ENCODE results near the gene NFS1.
"Not testable (repeated sequence)": the region's sequence is repeated elsewhere in the genome, so short reads cannot be mapped to it uniquely, and the experiment has no call there.

The NFS1 gene

DNA sequence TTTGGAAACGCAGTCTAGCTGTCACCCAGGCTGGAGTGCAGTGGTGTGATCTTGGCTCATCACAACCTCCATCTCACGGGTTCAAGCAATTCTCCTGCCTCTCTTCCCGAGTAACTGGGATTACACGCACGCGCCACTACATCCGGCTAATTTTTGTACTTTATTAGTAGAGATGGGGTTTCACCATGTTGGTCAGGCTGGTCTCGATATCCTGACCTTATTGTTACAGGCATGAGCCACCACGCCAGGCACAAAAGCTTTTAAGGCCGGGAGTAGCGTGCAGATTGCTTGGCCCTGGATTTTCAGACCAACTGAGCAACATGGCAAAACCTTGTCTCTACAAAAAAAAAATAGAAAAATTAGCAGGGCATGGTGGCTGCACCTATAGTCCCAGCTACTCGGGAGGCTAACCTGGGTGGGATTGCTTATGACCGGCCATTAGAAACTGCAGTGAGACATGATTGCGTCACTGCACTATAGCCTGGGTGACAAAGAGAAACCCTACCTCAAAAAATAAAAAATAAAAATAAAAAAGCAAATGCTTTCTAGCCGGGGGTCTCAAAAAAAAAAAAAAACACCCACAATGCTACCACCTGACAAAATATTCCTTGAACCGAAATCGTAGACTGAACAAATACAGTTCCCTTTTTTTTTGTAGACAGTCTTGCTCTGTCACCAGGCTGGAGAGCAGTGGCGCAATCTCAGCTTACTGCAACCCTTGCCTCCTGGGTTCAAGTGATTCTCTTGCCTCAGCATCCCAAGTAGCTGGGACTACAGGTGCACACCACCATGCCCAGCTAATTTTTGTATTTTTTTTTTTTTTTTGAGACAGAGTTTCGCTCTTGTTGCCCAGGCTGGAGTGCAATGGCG is 27.9 kb upstream of the NFS1 start:
- DNase-seq (ENCODE audit: insufficient read length) (no peak), FAIRE-seq (no peak)
- TF ChIP-seq POLR2A (IDR thresholded peaks at IDR 0.05; ENCODE audit: low read depth, low read length) (peak; percentile 33; the same call in 1 of the 2 replicates), POLR2AphosphoS5 (IDR thresholded peaks at IDR 0.05; ENCODE audit: low read depth, low read length) (no peak; the same call in 1 of the 2 replicates), TAF1 (IDR thresholded peaks at IDR 0.05; ENCODE audit: borderline replicate concordance, low read depth, low read length) (no peak)

DNA sequence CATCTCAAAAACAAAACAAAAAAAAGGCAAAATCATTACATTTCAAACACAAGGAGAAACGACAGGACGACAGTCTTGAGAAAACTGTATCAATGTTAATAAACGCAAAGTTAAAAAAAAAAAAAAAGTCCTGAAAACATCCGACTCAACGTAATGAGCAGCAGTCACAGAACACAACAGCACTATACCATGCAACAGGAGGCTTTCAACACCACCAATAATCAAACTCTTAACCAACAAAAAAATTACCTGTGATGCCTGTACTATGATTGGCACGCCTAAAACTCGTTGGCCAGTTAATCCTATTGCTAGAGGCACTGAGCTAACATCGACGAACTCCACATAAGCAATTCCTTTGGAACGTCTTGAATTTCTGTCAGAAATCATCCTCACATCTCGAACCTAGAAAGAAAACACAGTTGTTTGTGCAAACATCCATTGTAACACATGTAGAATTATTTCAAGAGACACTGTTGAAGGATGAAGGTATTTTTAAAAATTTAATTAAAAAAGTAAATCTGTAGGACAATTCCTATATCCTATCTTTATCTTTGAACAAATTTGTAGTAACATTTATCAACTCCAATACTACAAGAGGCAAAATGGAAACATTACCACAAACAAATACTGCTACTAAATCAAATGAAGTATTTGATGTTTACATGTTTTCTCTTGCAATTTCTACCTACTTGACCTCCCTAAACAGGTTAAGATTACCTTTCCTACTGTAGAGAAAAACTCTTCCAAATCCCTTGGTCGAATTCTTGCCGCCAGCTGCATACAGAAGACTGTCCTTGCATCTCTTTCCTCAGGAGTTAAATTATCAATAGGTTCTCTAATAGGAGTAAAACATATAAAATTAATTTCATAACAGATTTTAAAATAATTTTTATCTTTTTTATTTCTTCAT is 25.4 kb upstream of the NFS1 start:
- TF ChIP-seq TAF1 (IDR thresholded peaks at IDR 0.05; ENCODE audit: borderline replicate concordance, low read depth, low read length) (no peak), POLR2A (IDR thresholded peaks at IDR 0.05; ENCODE audit: low read depth, low read length) (peak; percentile 54; the same call in 1 of the 2 replicates), POLR2AphosphoS5 (IDR thresholded peaks at IDR 0.05; ENCODE audit: low read depth, low read length) (no peak)
- FAIRE-seq: no peak
- no peak for DNase-seq (ENCODE audit: insufficient read length)

DNA sequence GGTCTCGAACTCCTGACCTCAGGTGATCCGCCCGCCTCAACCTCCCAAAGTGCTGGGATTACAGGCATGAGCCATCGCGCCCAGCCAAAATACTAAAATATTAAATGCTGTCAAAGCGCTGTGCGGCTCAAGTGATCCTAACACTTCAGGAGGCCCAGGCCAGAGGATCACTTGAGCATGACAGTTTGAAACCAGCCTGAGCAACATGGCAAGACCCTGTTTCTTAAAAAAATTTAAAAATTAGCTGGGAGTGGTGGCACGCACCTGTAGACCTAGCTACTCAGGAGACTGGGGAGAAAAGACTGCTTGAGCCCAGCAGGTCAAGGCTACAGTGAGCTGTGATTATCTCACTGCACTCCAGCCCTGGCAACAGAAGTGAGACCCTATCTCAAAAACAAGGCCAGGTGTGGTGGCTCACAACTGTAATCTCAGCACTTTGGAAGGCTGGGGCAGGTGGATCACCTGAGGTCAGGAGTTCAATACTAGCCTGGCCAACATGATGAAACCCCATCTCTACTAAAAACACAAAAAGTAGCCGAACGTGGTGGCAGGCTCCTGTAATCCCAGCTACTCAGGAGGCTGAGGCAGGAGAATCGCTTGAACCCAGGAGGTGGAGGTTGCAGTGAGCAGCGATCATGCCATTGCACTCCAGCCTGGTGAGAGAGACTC is 24.6 kb upstream of the NFS1 start:
- not testable (repeated sequence) for FAIRE-seq; DNase-seq (ENCODE audit: insufficient read length)
- peak; percentile 7; the same call in 1 of the 2 replicates for TF ChIP-seq POLR2AphosphoS5 (IDR thresholded peaks at IDR 0.05; ENCODE audit: low read depth, low read length)

DNA sequence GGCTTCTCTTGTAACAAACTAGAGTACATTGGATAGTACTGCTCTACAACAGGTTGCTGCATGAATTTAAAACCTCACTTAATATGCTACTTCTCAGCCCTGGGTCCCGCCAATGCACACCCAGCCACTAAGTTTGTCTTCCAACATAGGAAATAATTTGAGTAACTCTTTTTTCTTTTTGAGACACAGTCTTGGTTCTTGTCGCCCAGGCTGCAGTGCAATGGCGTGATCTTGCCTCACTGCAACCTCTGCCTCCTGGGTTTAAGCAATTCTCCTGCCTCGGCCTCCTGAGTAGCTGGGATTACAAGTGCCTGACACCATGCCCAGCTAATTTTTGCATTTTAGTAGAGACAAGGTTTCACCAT is 24.1 kb upstream of the NFS1 start:
- TF ChIP-seq POLR2A (IDR thresholded peaks at IDR 0.05; ENCODE audit: low read depth, low read length): peak; percentile 31; the same call in 1 of the 2 replicates
- not testable (repeated sequence) for DNase-seq (ENCODE audit: insufficient read length); FAIRE-seq

DNA sequence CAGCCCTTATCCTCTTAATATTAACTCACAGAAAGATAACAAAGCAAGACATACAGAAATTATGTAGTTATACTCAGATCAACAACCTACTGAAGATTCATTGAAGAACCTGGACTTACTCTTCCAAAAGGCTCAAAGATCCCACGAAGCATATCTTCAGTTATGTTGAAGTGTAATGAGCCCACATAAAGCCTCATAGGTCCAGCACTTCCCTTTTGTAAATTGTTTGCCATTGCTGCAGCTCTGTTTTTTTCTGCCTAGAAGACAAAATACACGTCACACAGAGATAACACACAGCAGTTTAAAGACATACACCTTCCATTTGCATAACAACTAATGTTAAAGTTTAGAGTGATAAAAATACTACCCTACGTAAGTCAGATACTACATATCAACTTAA is 22.5 kb upstream of the NFS1 start:
- DNase-seq (ENCODE audit: insufficient read length) (no peak), FAIRE-seq (no peak)
- TF ChIP-seq TAF1 (IDR thresholded peaks at IDR 0.05; ENCODE audit: borderline replicate concordance, low read depth, low read length) (no peak), POLR2AphosphoS5 (IDR thresholded peaks at IDR 0.05; ENCODE audit: low read depth, low read length) (0 out of 2 replicates have a peak, but pooled peaks have one; percentile 52), POLR2A (IDR thresholded peaks at IDR 0.05; ENCODE audit: low read depth, low read length) (0 out of 2 replicates have a peak, but pooled peaks have one; percentile 31)

DNA sequence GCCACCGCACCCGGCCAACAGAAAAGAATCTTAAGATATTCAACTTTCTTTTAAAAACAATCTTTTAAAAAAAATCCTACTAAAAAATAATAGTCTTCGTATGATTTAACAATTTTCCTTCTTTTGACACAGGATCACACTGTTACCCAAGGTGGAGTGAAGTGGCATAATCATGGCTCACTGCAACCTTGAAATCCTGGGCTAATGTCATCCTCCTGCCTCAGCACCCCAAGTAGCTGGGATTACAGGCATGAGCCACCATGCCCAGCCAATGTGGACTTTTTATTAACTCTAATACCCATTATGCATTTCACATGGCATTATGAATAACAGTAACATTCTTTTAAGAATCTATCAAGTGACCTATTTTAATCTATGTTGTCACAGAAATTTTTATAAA is 22.1 kb upstream of the NFS1 start:
- DNase-seq (ENCODE audit: insufficient read length): no peak
- TF ChIP-seq POLR2AphosphoS5 (IDR thresholded peaks at IDR 0.05; ENCODE audit: low read depth, low read length) (no peak), TAF1 (IDR thresholded peaks at IDR 0.05; ENCODE audit: borderline replicate concordance, low read depth, low read length) (no peak), POLR2A (IDR thresholded peaks at IDR 0.05; ENCODE audit: low read depth, low read length) (0 out of 2 replicates have a peak, but pooled peaks have one; percentile 8)
- no peak for FAIRE-seq

DNA sequence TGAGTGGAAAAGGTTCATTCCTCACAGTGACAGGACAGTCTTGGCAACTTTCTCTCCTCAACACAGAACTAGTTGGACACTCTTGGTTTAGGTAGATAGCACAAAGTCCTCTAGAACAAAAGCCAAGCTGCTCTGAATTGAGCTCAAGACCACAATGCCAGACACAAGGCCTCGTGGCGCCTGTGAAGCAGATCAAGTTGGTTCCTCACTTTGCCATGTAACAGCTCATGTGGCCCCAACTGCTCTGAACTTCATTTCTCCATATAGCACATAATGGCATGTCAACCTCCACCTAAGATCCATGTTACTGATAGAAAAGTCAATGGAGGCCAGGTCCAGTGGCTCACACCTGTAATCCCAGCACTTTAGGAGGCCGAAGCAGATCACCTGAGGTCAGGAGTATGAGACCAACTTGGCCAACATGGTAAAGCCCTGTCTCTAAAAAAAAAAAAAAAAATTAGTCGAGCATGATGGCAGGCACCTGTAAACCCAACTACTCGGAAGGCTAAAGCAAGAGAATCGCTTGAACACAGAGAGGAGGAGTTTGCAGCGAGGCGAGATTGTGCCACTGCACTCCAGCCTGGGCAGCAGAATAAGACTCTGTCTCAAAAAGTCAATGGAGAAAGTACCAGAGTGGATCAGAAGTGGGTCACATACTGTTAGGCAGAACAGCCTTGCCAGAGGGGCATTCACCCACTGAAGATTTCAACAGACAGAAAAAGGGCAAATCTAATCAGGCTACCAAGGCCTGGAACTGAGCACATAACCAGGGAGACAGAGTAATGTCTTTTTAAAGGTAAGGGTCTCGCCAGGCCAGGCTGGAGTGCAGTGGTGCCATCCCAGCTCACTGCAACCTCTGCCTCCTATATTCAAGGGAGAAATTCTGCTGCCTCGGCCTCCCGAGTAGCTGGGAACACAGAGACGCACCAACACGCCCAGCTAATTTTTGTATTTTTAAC is 21.3 kb upstream of the NFS1 start:
- DNase-seq (ENCODE audit: insufficient read length): no peak
- TF ChIP-seq POLR2A (IDR thresholded peaks at IDR 0.05; ENCODE audit: low read depth, low read length) (no peak; the same call in 1 of the 2 replicates), TAF1 (IDR thresholded peaks at IDR 0.05; ENCODE audit: borderline replicate concordance, low read depth, low read length) (no peak), POLR2AphosphoS5 (IDR thresholded peaks at IDR 0.05; ENCODE audit: low read depth, low read length) (no peak; the same call in 1 of the 2 replicates)
- FAIRE-seq: no peak

DNA sequence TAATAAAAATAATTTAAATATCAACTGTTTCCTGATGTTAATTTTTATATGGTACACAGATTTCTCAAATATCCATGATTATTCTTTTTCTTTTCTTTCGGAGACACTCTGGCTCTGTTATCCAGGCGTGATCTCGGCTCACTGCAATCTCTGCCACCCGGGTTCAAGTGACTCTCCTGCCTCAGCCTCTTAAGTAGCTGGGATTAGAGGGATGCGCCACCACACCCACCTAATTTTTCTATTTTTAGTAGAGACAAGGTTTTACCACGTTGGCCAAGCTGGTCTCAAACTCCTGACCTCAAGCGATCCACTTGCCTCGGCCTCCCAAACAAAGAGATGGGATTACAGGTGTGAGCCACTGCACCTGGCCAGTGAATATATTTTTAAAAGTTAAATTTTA is 20.6 kb upstream of the NFS1 start:
- FAIRE-seq: no peak

DNA sequence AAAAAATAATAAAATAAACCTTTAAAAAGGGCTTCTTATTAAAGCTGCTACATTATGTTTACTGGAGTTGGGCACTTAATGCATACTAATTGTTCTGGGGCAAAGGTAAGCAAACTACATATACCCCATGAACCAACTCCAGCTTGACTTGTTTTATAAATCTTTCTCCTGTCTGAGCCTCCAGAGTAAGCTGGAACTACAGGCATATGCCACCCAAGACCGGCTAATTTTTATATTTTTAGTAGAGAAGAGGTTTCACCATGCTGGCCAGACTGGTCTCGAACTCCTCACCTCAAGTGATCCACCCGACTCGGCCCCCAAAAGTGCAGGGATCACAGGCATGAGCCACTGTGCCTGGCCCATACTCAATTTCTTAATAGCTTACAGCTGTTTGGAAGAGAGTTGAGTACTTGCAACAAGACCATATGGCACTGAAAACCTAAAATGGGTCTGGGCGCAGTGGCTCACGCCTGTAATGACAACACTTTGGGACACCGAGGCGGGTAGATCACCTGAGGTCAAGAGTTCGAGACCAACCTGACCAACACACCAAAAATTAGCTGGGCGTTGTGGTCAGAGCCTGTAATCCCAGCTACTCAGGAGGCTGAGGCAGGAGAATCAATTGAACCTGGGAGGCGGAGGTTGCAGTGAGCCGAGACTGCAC is 20.0 kb upstream of the NFS1 start:
- no peak for TF ChIP-seq TAF1 (IDR thresholded peaks at IDR 0.05; ENCODE audit: borderline replicate concordance, low read depth, low read length)
- no peak; the same call in 1 of the 2 replicates for TF ChIP-seq POLR2AphosphoS5 (IDR thresholded peaks at IDR 0.05; ENCODE audit: low read depth, low read length)
- no peak for TF ChIP-seq POLR2A (IDR thresholded peaks at IDR 0.05; ENCODE audit: low read depth, low read length)
- FAIRE-seq: no peak
- no peak for DNase-seq (ENCODE audit: insufficient read length)

More for the DNA sequence above, 20.6 kb upstream of the NFS1 start:
- DNase-seq (ENCODE audit: insufficient read length): no peak
- TF ChIP-seq TAF1 (IDR thresholded peaks at IDR 0.05; ENCODE audit: borderline replicate concordance, low read depth, low read length): no peak
- no peak for TF ChIP-seq POLR2A (IDR thresholded peaks at IDR 0.05; ENCODE audit: low read depth, low read length)
- TF ChIP-seq POLR2AphosphoS5 (IDR thresholded peaks at IDR 0.05; ENCODE audit: low read depth, low read length): no peak

DNA sequence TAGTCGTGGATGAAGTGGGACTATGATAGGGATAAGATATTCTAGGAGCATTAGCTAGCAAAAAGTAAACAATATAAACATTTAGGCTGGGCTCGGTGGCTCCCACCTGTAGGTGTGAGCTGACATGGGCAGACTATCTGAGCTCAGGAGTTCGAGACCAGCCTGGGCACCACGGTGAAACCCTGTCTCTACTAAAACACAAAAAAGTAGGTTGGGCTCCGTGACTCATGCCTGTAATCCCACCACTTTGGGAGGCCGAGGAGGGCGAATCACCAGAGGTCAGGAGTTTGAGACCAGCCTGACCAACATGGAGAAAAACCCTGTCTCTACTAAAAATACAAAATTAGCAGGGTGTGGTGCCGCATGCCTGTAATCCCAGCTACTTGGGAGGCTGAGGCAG is 19.2 kb upstream of the NFS1 start:
- not testable (repeated sequence) for DNase-seq (ENCODE audit: insufficient read length); FAIRE-seq
- TF ChIP-seq POLR2AphosphoS5 (IDR thresholded peaks at IDR 0.05; ENCODE audit: low read depth, low read length): 0 out of 2 replicates have a peak, but pooled peaks have one; percentile 25

Measured in GM12892 (cell line).